ENCODE data around the gene ACVR2A.
A peak's percentile ranks its signal among the peaks of the same experiment; 100 is the strongest.

ACVR2A gene

GRCh38 chr2:147844697-147845410 is at the start of gene ACVR2A:
Gene ACVR2A, plus strand, starts transcription at chr2:147845029. Its CDS starts 124 bp downstream, at chr2:147845153.
- peak; percentile 25 for DNase-seq (ENCODE audit: low spot score)

- no peak for DNase-seq (ENCODE audit: low spot score)
Measured at GRCh38 chr2:147800316-147800715, 44.5 kb upstream of the ACVR2A start.

GRCh38 chr2:147806846-147807245 is 38.0 kb upstream of the ACVR2A start:
- no peak for DNase-seq (ENCODE audit: low spot score)

GRCh38 chr2:147808520-147808919 is 36.3 kb upstream of the ACVR2A start:
- DNase-seq (ENCODE audit: low spot score) = no peak

- no peak for DNase-seq (ENCODE audit: low spot score)
Measured at GRCh38 chr2:147810883-147811765, 33.7 kb upstream of the ACVR2A start.

GRCh38 chr2:147818741-147819140 is 26.1 kb upstream of the ACVR2A start:
- DNase-seq (ENCODE audit: low spot score) = no peak

GRCh38 chr2:147824620-147825019 is 20.2 kb upstream of the ACVR2A start:
- DNase-seq (ENCODE audit: low spot score) = no peak

- DNase-seq (ENCODE audit: low spot score) = no peak
Measured at GRCh38 chr2:147826278-147827087, 18.3 kb upstream of the ACVR2A start.

GRCh38 chr2:147827088-147827375 is 17.8 kb upstream of the ACVR2A start:
- no peak for DNase-seq (ENCODE audit: low spot score)

- DNase-seq (ENCODE audit: low spot score) = no peak
Measured at GRCh38 chr2:147829106-147829505, 15.7 kb upstream of the ACVR2A start.

- DNase-seq (ENCODE audit: low spot score) = no peak
Measured at GRCh38 chr2:147836099-147836498, 8.7 kb upstream of the ACVR2A start.

GRCh38 chr2:147843391-147843863 is 1.4 kb upstream of the ACVR2A start:
- no peak for DNase-seq (ENCODE audit: low spot score)

- DNase-seq (ENCODE audit: low spot score) = peak; percentile 84
Measured at GRCh38 chr2:147843864-147844696, 749 bp upstream of the ACVR2A start.

GRCh38 chr2:147845411-147845971 is 662 bp downstream of the ACVR2A start:
- peak; percentile 54 for DNase-seq (ENCODE audit: low spot score)

GRCh38 chr2:147846412-147847081 is 1.7 kb downstream of the ACVR2A start:
- DNase-seq (ENCODE audit: low spot score) = no peak

- DNase-seq (ENCODE audit: low spot score) = no peak
Measured at GRCh38 chr2:147847746-147848391, 3.0 kb downstream of the ACVR2A start.

- no peak for DNase-seq (ENCODE audit: low spot score)
Measured at GRCh38 chr2:147850838-147851237, 6.0 kb downstream of the ACVR2A start.

GRCh38 chr2:147851244-147851930 is 6.6 kb downstream of the ACVR2A start:
- no peak for DNase-seq (ENCODE audit: low spot score)

GRCh38 chr2:147854557-147855134 is 9.8 kb downstream of the ACVR2A start:
- DNase-seq (ENCODE audit: low spot score) = no peak

All from CD4-positive, alpha-beta T cell treated with Interleukin-15 for 4 hours (primary cell).